H9 (cell line): ENCODE results near the gene MINDY4. TPM values are rescaled to one million over a fixed set of nuclear protein-coding genes. Genes with fewer than 3 reads are reported as not detected.

Experiments used
- DNase-seq: peaks from one replicate; pipeline ENCODE4 v3.0.0-alpha.2; 2017
- H2AFZ ChIP-seq: one replicate; pipeline ENCODE4 v1.6.1; 2013; ENCODE audit warnings: mild to moderate bottlenecking, low read length, control low read depth, moderate library complexity
- H2AK5ac ChIP-seq: 2 replicates; pipeline ENCODE4 v1.6.1; 2013; ENCODE audit warnings: low read length, control low read depth, mixed read lengths; ENCODE audit not compliant: insufficient read length
- H2BK120ac ChIP-seq: one replicate; pipeline ENCODE4 v1.6.1; 2013; ENCODE audit warnings: low read depth, mild to moderate bottlenecking, low read length, control low read depth, inconsistent platforms; ENCODE audit not compliant: poor library complexity, severe bottlenecking
- H2BK12ac ChIP-seq: 2 replicates; pipeline ENCODE4 v1.6.1; 2013; ENCODE audit warnings: low read length, control low read depth, mixed read lengths, low read depth; ENCODE audit not compliant: insufficient read length
- H2BK15ac ChIP-seq: 2 replicates; pipeline ENCODE4 v1.6.1; 2013; ENCODE audit warnings: low read depth, low read length, control low read depth
- H2BK20ac ChIP-seq: one replicate; pipeline ENCODE4 v1.6.1; 2013; ENCODE audit warnings: low read depth, mild to moderate bottlenecking, low read length, control low read depth, inconsistent platforms; ENCODE audit not compliant: poor library complexity, severe bottlenecking
- H2BK5ac ChIP-seq: 2 replicates; pipeline ENCODE4 v1.6.1; 2013; ENCODE audit warnings: low read length, control low read depth, mixed read lengths; ENCODE audit not compliant: insufficient read length
- H3K14ac ChIP-seq: 2 replicates; pipeline ENCODE4 v1.6.1; 2013; ENCODE audit warnings: low read length, control low read depth; ENCODE audit not compliant: insufficient read depth
- H3K18ac ChIP-seq: 2 replicates; pipeline ENCODE4 v1.6.1; 2013; ENCODE audit warnings: low read depth, mild to moderate bottlenecking, mixed read lengths, low read length, control low read depth; ENCODE audit not compliant: insufficient read length
- H3K23ac ChIP-seq: 2 replicates; pipeline ENCODE4 v1.6.1; 2013; ENCODE audit warnings: low read length, control low read depth, mixed read lengths, low read depth; ENCODE audit not compliant: insufficient read length
- H3K23me2 ChIP-seq: 2 replicates; pipeline ENCODE4 v1.6.1; 2013; ENCODE audit warnings: low read depth, mild to moderate bottlenecking, mixed read lengths, low read length, control low read depth; ENCODE audit not compliant: insufficient read length, poor library complexity, severe bottlenecking
- H3K27ac ChIP-seq: 2 replicates; pipeline ENCODE4 v1.5.1; 2013; ENCODE audit warnings: low read length, control low read depth, mixed read lengths, low read depth; ENCODE audit not compliant: insufficient read length
- H3K27me3 ChIP-seq: 2 replicates; pipeline ENCODE4 v1.6.1; 2013; ENCODE audit warnings: low read length, control low read depth, inconsistent platforms; ENCODE audit not compliant: insufficient read depth
- H3K4ac ChIP-seq: 2 replicates; pipeline ENCODE4 v1.6.1; 2013; ENCODE audit warnings: low read depth, mild to moderate bottlenecking, control low read depth, inconsistent platforms, low read length, moderate library complexity
- H3K4me1 ChIP-seq: 2 replicates; pipeline ENCODE4 v1.6.1; 2013; ENCODE audit warnings: low read length, control low read depth, inconsistent platforms; ENCODE audit not compliant: insufficient read depth
- H3K4me2 ChIP-seq: 2 replicates; pipeline ENCODE4 v1.6.1; 2013; ENCODE audit warnings: low read length, control low read depth, mixed read lengths; ENCODE audit not compliant: insufficient read length, insufficient read depth
- H3K56ac ChIP-seq: 2 replicates; pipeline ENCODE4 v1.6.1; 2013; ENCODE audit warnings: low read depth, mild to moderate bottlenecking, mixed read lengths, low read length, control low read depth; ENCODE audit not compliant: insufficient read length
- H3K79me1 ChIP-seq: 2 replicates; pipeline ENCODE4 v1.6.1; 2013; ENCODE audit warnings: low read depth, mild to moderate bottlenecking, moderate library complexity, low read length, control low read depth, inconsistent platforms; ENCODE audit not compliant: insufficient read depth, poor library complexity, severe bottlenecking
- H3K79me2 ChIP-seq: 2 replicates; pipeline ENCODE4 v1.6.1; 2013; ENCODE audit warnings: low read length, control low read depth, inconsistent platforms; ENCODE audit not compliant: insufficient read depth
- H3K9ac ChIP-seq: 2 replicates; pipeline ENCODE4 v1.6.1; 2013; ENCODE audit warnings: low read length, control low read depth, mixed read lengths; ENCODE audit not compliant: insufficient read length; ENCODE audit errors: extremely low read depth
- H3K9me3 ChIP-seq: one replicate; pipeline ENCODE4 v1.6.1; 2013; ENCODE audit warnings: low read depth, low read length, inconsistent platforms; ENCODE audit not compliant: control insufficient read depth
- H3T11ph ChIP-seq: one replicate; pipeline ENCODE4 v1.6.1; 2013; ENCODE audit warnings: mild to moderate bottlenecking, low read length, control low read depth, inconsistent platforms
- H4K20me1 ChIP-seq: one replicate; pipeline ENCODE4 v1.6.1; 2013; ENCODE audit not compliant: control insufficient read depth, insufficient read length, insufficient read depth
- H4K5ac ChIP-seq: 2 replicates; pipeline ENCODE4 v1.6.1; 2013; ENCODE audit warnings: low read depth, mild to moderate bottlenecking, mixed read lengths, low read length, control low read depth; ENCODE audit not compliant: insufficient read length
- H4K8ac ChIP-seq: replicated peaks from 2 replicates; pipeline ENCODE4 v1.6.1; 2013; ENCODE audit warnings: low read length, control low read depth, mixed read lengths, low read depth; ENCODE audit not compliant: insufficient read length
- H4K91ac ChIP-seq: 2 replicates; pipeline ENCODE4 v1.6.1; 2013; ENCODE audit warnings: low read depth, mild to moderate bottlenecking, moderate library complexity, mixed read lengths, low read length, control low read depth; ENCODE audit not compliant: insufficient read length
- H3K27ac Mint-ChIP-seq, 3 experiments: 2 replicates in 2 of 3; 3 replicates in 1 of 3; pipeline ENCODE4 v1.8.0; 2020 to 2021; ENCODE audit warnings: mixed read lengths in 3 of 3, mild to moderate bottlenecking in 1 of 3, moderate library complexity in 1 of 3
- H3K27me3 Mint-ChIP-seq: 2 replicates; pipeline ENCODE4 v1.8.0; 2021; ENCODE audit warnings: low read depth, mild to moderate bottlenecking, moderate library complexity, mixed read lengths
- H3K36me3 Mint-ChIP-seq, 3 experiments: 2 replicates in 2 of 3; 3 replicates in 1 of 3; pipeline ENCODE4 v1.8.0; 2020 to 2021; ENCODE audit warnings: low read depth in 3 of 3, mixed read lengths in 3 of 3; ENCODE audit not compliant: insufficient read depth in 1 of 3
- H3K4me1 Mint-ChIP-seq, 2 experiments: 2 replicates each; pipeline ENCODE4 v1.8.0; 2020; ENCODE audit warnings: mixed read lengths in 2 of 2
- H3K4me3 Mint-ChIP-seq, 2 experiments: 2 replicates in 1 of 2; 3 replicates in 1 of 2; pipeline ENCODE4 v1.8.0; 2020 to 2021; ENCODE audit warnings: mild to moderate bottlenecking in 2 of 2, mixed read lengths in 2 of 2, moderate library complexity in 1 of 2
- H3K9me3 Mint-ChIP-seq, 2 experiments: 2 replicates in 1 of 2; 3 replicates in 1 of 2; pipeline ENCODE4 v1.8.0; 2020; ENCODE audit warnings: mild to moderate bottlenecking in 2 of 2, mixed read lengths in 2 of 2, moderate library complexity in 1 of 2
- CTCF ChIP-seq: fragments of 200-600 bp; sonication (generic); conservative IDR thresholded peaks from 3 replicates; pipeline ENCODE4 v1.8.0; 2021; ENCODE audit warnings: antibody characterized with exemption, mild to moderate bottlenecking
- WGBS: extraction: QIAGEN DNeasy Blood & Tissue Kit; methylation state at CpG from one replicate; pipeline ENCODE4 v1.1.7; 2013; ENCODE audit warnings: missing lambda C conversion rate, low lambda C conversion rate, mixed read lengths; ENCODE audit not compliant: insufficient read length; ENCODE audit errors: extremely low coverage; 5-methylcytosine and 5-hydroxymethylcytosine counted together
- total RNA-seq: library from RNA; stranded (reverse); gene quantifications from 2 replicates; pipeline ENCODE4 v1.2.1, GENCODE V29; 2021

MINDY4 gene
- total RNA-seq, 1 experiment from 2014 or later: 3.1 TPM

DNA sequence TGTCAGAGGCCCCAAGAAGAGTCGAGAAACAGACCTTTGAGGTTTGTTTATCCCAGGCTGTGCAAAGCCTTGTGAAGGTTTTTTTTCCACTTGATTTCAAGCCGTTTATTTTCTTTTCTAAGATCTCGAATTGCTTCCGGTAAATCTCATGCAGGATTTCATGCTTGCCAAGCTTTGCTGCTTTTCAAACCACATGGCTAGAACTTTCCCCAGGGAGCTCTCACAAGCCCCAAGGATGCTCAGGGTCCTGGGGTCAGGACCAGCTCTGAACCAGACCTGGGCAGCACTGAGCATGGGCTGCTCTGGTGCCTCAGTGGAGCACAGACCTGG lies 92.5 kb downstream of the MINDY4 start:
- Histone ChIP-seq H2AK5ac (no peak overlapping the region), H3T11ph (no peak overlapping the region), H3K23ac (no peak overlapping the region), H3K4me2 (no peak overlapping the region), H3K27me3 (no peaks in the 10 kb centered on the region), H3K4me1 (no peaks in the 10 kb centered on the region), H2AFZ (no peak overlapping the region), H3K56ac (no peak overlapping the region), H3K18ac (no peak overlapping the region), H2BK5ac (no peak overlapping the region), H2BK15ac (no peak overlapping the region), H4K8ac (no peak overlapping the region), H2BK12ac (no peak overlapping the region), H3K79me1 (no peaks in the 10 kb centered on the region), H2BK120ac (no peak overlapping the region), H3K23me2 (no peaks in the 10 kb centered on the region), H3K9ac (no peak overlapping the region), H2BK20ac (no peak overlapping the region), H4K20me1 (no peaks in the 10 kb centered on the region), H3K27ac (no peak overlapping the region), H4K91ac (no peak overlapping the region), H4K5ac (no peak overlapping the region), H3K79me2 (no peaks in the 10 kb centered on the region), H3K14ac (no peak overlapping the region; the same call in 1 of the 2 replicates), H3K4ac (no peak overlapping the region), H3K9me3 (no peaks in the 10 kb centered on the region)
- no peaks in the 10 kb centered on the region for H3K4me1 Mint-ChIP-seq
- H3K36me3 Mint-ChIP-seq: no peaks in the 10 kb centered on the region
- WGBS: no CpG with 5 or more reads among the region's 4 CpGs
- DNase-seq: no peak
- no peaks in the 10 kb centered on the region; the same call in 1 of the 2 replicates for H3K27me3 Mint-ChIP-seq
- no peak overlapping the region for H3K27ac Mint-ChIP-seq
- no peaks in the 10 kb centered on the region for H3K9me3 Mint-ChIP-seq
- no peak overlapping the region for H3K4me3 Mint-ChIP-seq
- TF ChIP-seq CTCF: no peak
